Mucosa of descending colon (tissue), 3 donors: Measurements from ENCODE around the gene ULK3. TPM values are rescaled to one million over a fixed set of nuclear protein-coding genes. Genes with fewer than 3 reads are reported as not detected.
A peak's percentile ranks its signal among the peaks of the same experiment; 100 is the strongest.

ENCODE experiments used
- ATAC-seq: fragments of 200-7000 bp; cut with Tn5 transposase; one replicate; pipeline ENCODE4 v1.9.1; 2020; ENCODE audit warnings: mild to moderate bottlenecking, moderate library complexity
- DNase-seq, 3 donors: peaks; one replicate each; pipeline ENCODE4 v3.0.0-alpha.2; 2020
- H3K36me3 ChIP-seq: fragments of 200-600 bp; one replicate; pipeline ENCODE4 v1.8.0; 2021; ENCODE audit warnings: low read depth, mild to moderate bottlenecking
- H3K4me1 ChIP-seq: fragments of 200-600 bp; one replicate; pipeline ENCODE4 v1.8.0; 2021; ENCODE audit warnings: low read depth, mild to moderate bottlenecking
- H3K4me3 ChIP-seq: fragments of 200-600 bp; one replicate; pipeline ENCODE4 v1.8.0; 2021; ENCODE audit warnings: mild to moderate bottlenecking
- H3K9me3 ChIP-seq: fragments of 200-600 bp; one replicate; pipeline ENCODE4 v1.8.0; 2021; ENCODE audit warnings: mild to moderate bottlenecking
- CTCF ChIP-seq: fragments of 200-600 bp; IDR thresholded peaks from one replicate; pipeline ENCODE4 v1.8.0; 2022; ENCODE audit warnings: antibody characterized with exemption, mild to moderate bottlenecking
- intact Hi-C, 2 donors: fragments of 100-400 bp; cut with DNase I in 1 of 2; cut with micrococcal nuclease in 1 of 2; formaldehyde crosslinking; loops; one replicate each; pipeline versions ENCODE4 v1.11.0 to v1.11.1; 2022; cut with DNase I, micrococcal nuclease
- total RNA-seq, 3 donors: library from RNA; stranded (reverse); fragmentation: NEBNext Ultra II Directional in 2 of 3; extraction: Animal tissue kit (Norgen Biotek cat#: 25700) in 2 of 3; gene quantifications; one replicate each; pipeline versions ENCODE4 v1.2.1 to v1.2.4, GENCODE V29; 2021 to 2023
- donor health status: DM: no; HTN: no; CAD: no; lungs with moderate emphysema.
- donor health status: DM: no; HTN: no; CAD: no.
- donor health status: DM: no; HTN: yes; CAD: no.

The ULK3 gene
- total RNA-seq, 3 donors from 2014 or later = 66.5 to 89.3 (median 73.1) TPM

GRCh38 chr15:74800559-74801094, 42.3 kb downstream of the ULK3 start:
- Histone ChIP-seq H3K9me3 (no peaks in the 10 kb centered on the region), H3K4me1 (peaks cover 15% of the 10 kb centered on the region), H3K36me3 (peaks cover 9% of the 10 kb centered on the region), H3K4me3 (no peak overlapping the region)
- no peak for TF ChIP-seq CTCF
- DNase-seq (peak in 1 of 3 donors; percentile 74), ATAC-seq (no peak)
- intact Hi-C loops = no loop called here

- Histone ChIP-seq H3K4me3 (no peak overlapping the region), H3K9me3 (no peaks in the 10 kb centered on the region), H3K36me3 (peaks cover 9% of the 10 kb centered on the region), H3K4me1 (peaks cover 15% of the 10 kb centered on the region)
- ATAC-seq (peak; percentile 94), DNase-seq (peak; percentile 89 to 93 (median 91))
- peak; percentile 99 for TF ChIP-seq CTCF
- intact Hi-C loops = no loop called here
These were observed 42.9 kb downstream of the ULK3 start for GRCh38 chr15:74799856-74800558.

- no peak for DNase-seq
- intact Hi-C loops = no loop called here
- TF ChIP-seq CTCF = no peak
- Histone ChIP-seq H3K4me1 (peaks cover 15% of the 10 kb centered on the region), H3K4me3 (no peak overlapping the region), H3K9me3 (no peaks in the 10 kb centered on the region), H3K36me3 (peaks cover 9% of the 10 kb centered on the region)
- peak; percentile 2 for ATAC-seq
These were observed 43.6 kb downstream of the ULK3 start for GRCh38 chr15:74799255-74799855.

GRCh38 chr15:74798388-74799254, 44.3 kb downstream of the ULK3 start:
- no peaks in the 10 kb centered on the region for H3K9me3 ChIP-seq
- H3K4me1 ChIP-seq = peaks cover 15% of the 10 kb centered on the region
- peak; percentile 57 to 82 (median 72) for DNase-seq
- H3K4me3 ChIP-seq = no peak overlapping the region
- H3K36me3 ChIP-seq = peaks cover 9% of the 10 kb centered on the region
- intact Hi-C loops = no loop called here
- TF ChIP-seq CTCF = no peak
- ATAC-seq = peak; percentile 59

GRCh38 chr15:74795966-74796625, 46.9 kb downstream of the ULK3 start:
- intact Hi-C loops = no loop called here
- Histone ChIP-seq H3K9me3 (no peaks in the 10 kb centered on the region), H3K36me3 (no peaks in the 10 kb centered on the region), H3K4me3 (no peak overlapping the region), H3K4me1 (peaks cover 25% of the 10 kb centered on the region)
- DNase-seq (no peak), ATAC-seq (no peak)
- TF ChIP-seq CTCF = no peak
